OCI-LY3 (cell line): ENCODE data around the gene ELL3.
A peak's percentile ranks its signal among the peaks of the same experiment; 100 is the strongest.

Experiments
- H2AFZ ChIP-seq: fragments of 200-600, 300-600 bp; shearing (Covaris generic); 2 replicates; pipeline ENCODE4 v1.6.0; 2014; ENCODE audit warnings: antibody characterized with exemption, low read depth, low read length
- H3K27ac ChIP-seq: fragments of 200-600, 300-600 bp; sonication (generic); 2 replicates; pipeline ENCODE4 v1.5.1; 2014; ENCODE audit warnings: mild to moderate bottlenecking, low read length, moderate library complexity, mixed read lengths
- H3K27me3 ChIP-seq: fragments of 200-600, 300-600 bp; sonication (generic); 2 replicates; pipeline ENCODE4 v1.6.1; 2014; ENCODE audit warnings: low read depth, low read length, mixed read lengths
- H3K36me3 ChIP-seq: fragments of 200-600, 300-600 bp; sonication (generic); replicated peaks from 2 replicates; pipeline ENCODE3; 2014; ENCODE audit warnings: low read depth, low read length, mixed read lengths
- H3K4me1 ChIP-seq: fragments of 300-600, 200-600 bp; sonication (generic); 2 replicates; pipeline ENCODE4 v1.6.1; 2014; ENCODE audit warnings: low read length, mixed read lengths
- H3K4me2 ChIP-seq: fragments of 200-600, 300-600 bp; sonication (generic); 2 replicates; pipeline ENCODE4 v1.6.1; 2014; ENCODE audit warnings: low read length, mixed read lengths
- H3K4me3 ChIP-seq: fragments of 300-600, 200-600 bp; sonication (generic); 2 replicates; pipeline ENCODE4 v1.5.1; 2014; ENCODE audit warnings: antibody characterized with exemption, mild to moderate bottlenecking, low read length, moderate library complexity
- H3K79me2 ChIP-seq: fragments of 300-600, 200-600 bp; shearing (Covaris generic); 2 replicates; pipeline ENCODE4 v1.6.1; 2014; ENCODE audit warnings: mild to moderate bottlenecking, low read length, mixed read lengths
- H3K9ac ChIP-seq: fragments of 300-600, 200-600 bp; shearing (Covaris generic); 2 replicates; pipeline ENCODE4 v1.6.0; 2014; ENCODE audit warnings: mild to moderate bottlenecking, low read length, moderate library complexity
- H3K9me3 ChIP-seq: fragments of 200-600, 300-600 bp; shearing (Covaris generic); 2 replicates; pipeline ENCODE4 v1.6.1; 2014; ENCODE audit warnings: low read length, mixed read lengths; ENCODE audit not compliant: insufficient read depth
- H4K20me1 ChIP-seq: fragments of 200-600, 300-600 bp; sonication (generic); 2 replicates; pipeline ENCODE4 v1.6.1; 2016; ENCODE audit warnings: low read length, mixed read lengths; ENCODE audit not compliant: insufficient read depth
- CTCF ChIP-seq: fragments of 200-600, 300-600 bp; sonication (generic); IDR thresholded peaks from 2 replicates; pipeline ENCODE4 v1.5.1; 2014; ENCODE audit warnings: antibody characterized with exemption, low read length, low read depth
- EZH2phosphoT487 ChIP-seq: fragments of 200-600 bp; shearing (Covaris generic); IDR thresholded peaks from 2 replicates; pipeline ENCODE4 v1.6.1; 2018; ENCODE audit warnings: antibody characterized with exemption, mixed run types, low read depth

The ELL3 gene

GRCh38 chr15:43800286-43801141 is 23.7 kb upstream of the ELL3 start, which contains the start of gene HYPK:
TSS of gene HYPK (plus strand) at chr15:43800599. CDS start at chr15:43800623, 24 bp downstream.
- H2AFZ ChIP-seq: no peak within 1 kb of the TSS
- TF ChIP-seq CTCF: no peak
- no peak for TF ChIP-seq EZH2phosphoT487
- H3K4me2 ChIP-seq: peak within 1 kb of the TSS; percentile 86
- H3K36me3 ChIP-seq: peaks cover 53% of the 10 kb centered on the region
- H4K20me1 ChIP-seq: 0 out of 2 replicates have a peak, but pooled peaks cover 8% of the 10 kb centered on the region
- peaks cover 33% of the 10 kb centered on the region for H3K4me1 ChIP-seq
- H3K9ac ChIP-seq: peak within 1 kb of the TSS; percentile 70
- H3K79me2 ChIP-seq: peaks cover 24% of the 10 kb centered on the region
- H3K4me3 ChIP-seq: peak within 1 kb of the TSS; percentile 90
- H3K27me3 ChIP-seq: no peaks in the 10 kb centered on the region
- peak within 1 kb of the TSS; percentile 59 for H3K27ac ChIP-seq
- H3K9me3 ChIP-seq: peaks cover 6% of the 10 kb centered on the region; the same call in 1 of the 2 replicates

DNA sequence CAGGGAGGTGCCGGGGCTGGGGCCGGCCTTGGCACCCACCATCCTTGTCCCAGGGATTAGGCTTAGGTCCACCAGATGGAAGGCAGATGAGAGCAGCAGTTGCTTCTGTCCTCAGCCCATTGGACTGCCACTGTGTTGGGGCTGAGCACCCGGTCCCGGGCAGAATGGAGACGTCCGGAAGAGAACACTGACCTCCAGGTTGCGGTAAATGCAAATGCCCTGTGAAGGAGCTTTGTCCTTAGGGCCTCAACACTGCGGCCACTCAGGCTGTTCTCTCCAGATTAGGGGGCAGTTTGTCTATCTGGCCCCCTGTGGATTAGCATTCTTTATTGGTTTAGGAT is 23.1 kb upstream of the ELL3 start, which contains the start of gene SERINC4:
SERINC4 (minus strand) TSS at position 276 of the 341 bp plus-strand sequence; CDS start at position 42, 234 bp downstream.
- peak within 1 kb of the TSS; percentile 70 for H3K9ac ChIP-seq

GRCh38 chr15:43799209-43799944 is 22.6 kb upstream of the ELL3 start:
- peaks cover 6% of the 10 kb centered on the region; the same call in 1 of the 2 replicates for H3K9me3 ChIP-seq
- peak; percentile 39 for TF ChIP-seq CTCF
- no peak for TF ChIP-seq EZH2phosphoT487
- peaks cover 36% of the 10 kb centered on the region for H3K79me2 ChIP-seq
- H3K4me1 ChIP-seq: peaks cover 33% of the 10 kb centered on the region
- H2AFZ ChIP-seq: no peak overlapping the region
- peaks cover 53% of the 10 kb centered on the region for H3K36me3 ChIP-seq
- no peaks in the 10 kb centered on the region for H3K27me3 ChIP-seq
- peak overlapping the region; percentile 86 for H3K4me2 ChIP-seq
- H4K20me1 ChIP-seq: peaks cover 17% of the 10 kb centered on the region; the same call in 1 of the 2 replicates
- H3K4me3 ChIP-seq: peak overlapping the region; percentile 90
- H3K27ac ChIP-seq: peak overlapping the region; percentile 59
- H3K9ac ChIP-seq: peak overlapping the region; percentile 27; the same call in 1 of the 2 replicates

More for the DNA sequence above, 23.1 kb upstream of the ELL3 start, which contains the start of gene SERINC4:
- Histone ChIP-seq H2AFZ (no peak within 1 kb of the TSS), H3K4me1 (peaks cover 33% of the 10 kb centered on the region), H4K20me1 (0 out of 2 replicates have a peak, but pooled peaks cover 13% of the 10 kb centered on the region), H3K9me3 (peaks cover 6% of the 10 kb centered on the region; the same call in 1 of the 2 replicates), H3K27me3 (no peaks in the 10 kb centered on the region), H3K79me2 (peaks cover 30% of the 10 kb centered on the region), H3K27ac (peak within 1 kb of the TSS; percentile 59), H3K4me3 (peak within 1 kb of the TSS; percentile 90), H3K36me3 (peaks cover 53% of the 10 kb centered on the region), H3K4me2 (peak within 1 kb of the TSS; percentile 86)
- TF ChIP-seq EZH2phosphoT487 (no peak), CTCF (no peak)
